ENCODE data around the gene MGMT.

The MGMT gene

DNA sequence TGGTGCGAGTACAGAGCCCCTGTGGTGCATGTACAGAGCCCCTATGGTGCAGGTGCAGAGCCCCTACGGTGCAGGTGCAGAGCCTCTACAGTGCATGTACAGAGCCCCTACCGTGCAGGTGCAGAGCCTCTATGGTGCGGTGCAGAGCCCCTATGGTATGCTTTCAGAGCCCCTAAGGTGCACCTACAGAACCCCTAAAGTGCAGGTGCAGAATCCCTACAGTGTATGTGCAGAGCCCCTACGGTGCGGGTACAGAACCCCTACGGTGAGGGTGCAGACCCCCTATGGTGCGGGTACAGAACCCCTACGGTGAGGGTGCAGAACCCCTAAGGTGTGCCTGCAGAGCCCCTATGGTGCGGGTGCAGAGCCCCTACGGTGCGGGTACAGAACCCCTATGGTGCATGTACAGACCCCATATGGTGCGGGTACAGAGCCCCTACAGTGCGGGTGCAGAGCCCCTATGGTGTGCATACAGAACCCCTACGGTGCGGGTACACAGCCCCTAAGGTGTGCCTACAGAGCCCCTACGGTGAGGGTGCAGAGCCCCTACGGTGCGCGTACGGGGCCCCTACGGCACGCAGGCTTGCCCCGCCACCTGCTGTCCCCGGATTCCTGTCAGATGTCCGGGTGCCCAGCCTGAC, 53.5 kb downstream of the MGMT start:
- POLR2A ChIA-PET = no interaction called here
- DNase-seq (ENCODE audit: extremely low spot score) = no peak
- CTCF ChIA-PET = no interaction called here
- TF ChIP-seq, protein P1, sequence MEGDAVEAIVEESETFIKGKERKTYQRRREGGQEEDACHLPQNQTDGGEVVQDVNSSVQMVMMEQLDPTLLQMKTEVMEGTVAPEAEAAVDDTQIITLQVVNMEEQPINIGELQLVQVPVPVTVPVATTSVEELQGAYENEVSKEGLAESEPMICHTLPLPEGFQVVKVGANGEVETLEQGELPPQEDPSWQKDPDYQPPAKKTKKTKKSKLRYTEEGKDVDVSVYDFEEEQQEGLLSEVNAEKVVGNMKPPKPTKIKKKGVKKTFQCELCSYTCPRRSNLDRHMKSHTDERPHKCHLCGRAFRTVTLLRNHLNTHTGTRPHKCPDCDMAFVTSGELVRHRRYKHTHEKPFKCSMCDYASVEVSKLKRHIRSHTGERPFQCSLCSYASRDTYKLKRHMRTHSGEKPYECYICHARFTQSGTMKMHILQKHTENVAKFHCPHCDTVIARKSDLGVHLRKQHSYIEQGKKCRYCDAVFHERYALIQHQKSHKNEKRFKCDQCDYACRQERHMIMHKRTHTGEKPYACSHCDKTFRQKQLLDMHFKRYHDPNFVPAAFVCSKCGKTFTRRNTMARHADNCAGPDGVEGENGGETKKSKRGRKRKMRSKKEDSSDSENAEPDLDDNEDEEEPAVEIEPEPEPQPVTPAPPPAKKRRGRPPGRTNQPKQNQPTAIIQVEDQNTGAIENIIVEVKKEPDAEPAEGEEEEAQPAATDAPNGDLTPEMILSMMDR (IDR thresholded peaks at IDR 0.05; ENCODE audit: control extremely low read depth, extremely low read depth, low read depth, missing control alignments) = no peak

DNA sequence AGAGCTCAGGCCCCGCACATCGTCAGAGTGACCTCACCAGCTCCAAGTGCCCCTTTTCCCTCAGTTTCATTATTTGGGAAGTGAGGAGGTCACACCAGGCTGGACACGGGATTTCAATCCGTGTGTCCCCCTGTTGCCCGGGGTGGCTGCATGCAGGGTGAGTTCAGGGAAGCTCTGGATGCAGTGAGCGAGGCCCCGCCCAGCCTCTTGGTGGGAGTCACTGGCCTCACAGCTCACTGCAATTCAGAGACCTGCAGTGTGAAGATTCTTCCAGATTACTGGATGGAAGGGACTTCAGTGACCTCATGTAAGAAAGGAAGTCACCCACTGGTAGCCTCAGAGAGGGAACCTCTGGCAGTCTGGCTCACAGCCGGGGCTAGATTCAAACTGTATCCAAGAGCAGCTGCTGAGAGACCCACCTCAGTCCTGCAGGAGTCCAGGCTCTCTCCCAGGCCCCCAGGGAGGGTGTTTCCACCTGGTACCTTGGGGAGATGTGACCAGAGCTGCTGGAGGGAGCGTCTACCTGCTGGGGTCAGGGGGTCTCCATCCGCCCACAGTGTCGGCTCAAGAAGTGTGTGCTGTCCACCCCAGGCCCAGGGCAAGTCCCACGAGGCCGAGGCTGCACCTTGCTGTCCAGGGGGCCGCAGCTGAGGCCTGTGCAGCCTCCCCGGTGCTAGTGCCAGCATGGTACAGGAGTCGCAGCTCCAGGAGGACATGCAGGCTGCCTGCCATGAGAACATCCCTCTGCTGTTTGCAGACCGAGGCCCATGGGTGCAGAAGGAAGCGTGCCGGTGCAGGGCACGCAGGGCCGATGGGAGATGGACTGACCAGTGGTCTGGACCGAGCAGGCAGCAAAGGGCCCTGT, 54.4 kb downstream of the MGMT start:
- POLR2A ChIA-PET = no interaction called here
- TF ChIP-seq, protein P1 (IDR thresholded peaks at IDR 0.05; ENCODE audit: control extremely low read depth, extremely low read depth, low read depth, missing control alignments) = no peak
- CTCF ChIA-PET = interaction anchor here (0.8 kb wide), 1 partner anchor 9 kb away, joined by 3 read pairs; no protein-coding TSS in a partner anchor
- no peak for DNase-seq (ENCODE audit: extremely low spot score)

DNA sequence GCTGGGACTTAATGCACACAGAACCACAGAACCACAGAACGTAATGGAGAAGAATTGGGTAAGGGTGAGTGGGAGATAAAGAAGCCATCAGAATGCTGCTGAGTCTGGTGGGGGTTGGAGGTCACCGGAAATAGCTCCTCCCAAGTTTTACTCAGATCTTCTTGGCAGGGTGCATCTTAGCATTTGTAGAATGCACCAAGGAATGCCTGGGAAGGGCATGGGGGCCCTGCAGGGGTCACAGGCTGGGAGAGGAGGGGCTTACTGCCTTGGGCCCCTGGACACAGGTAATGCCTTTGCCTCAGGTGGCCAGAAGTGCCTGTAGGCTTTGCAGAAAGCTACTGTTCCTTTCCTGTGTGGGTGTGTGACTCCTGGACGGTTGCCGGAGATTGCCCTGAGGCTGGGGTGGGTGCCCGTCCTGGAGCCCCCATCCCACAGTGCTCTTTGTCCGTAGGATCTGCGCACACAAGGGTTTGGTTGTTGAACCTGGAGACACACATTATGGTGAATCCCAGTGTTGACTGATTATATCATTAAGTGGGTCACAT, 55.1 kb downstream of the MGMT start:
- ChIA-PET POLR2A (no interaction called here), CTCF (interaction anchor here (0.8 kb wide), 1 partner anchor 9 kb away, joined by 3 read pairs; no protein-coding TSS in a partner anchor)
- TF ChIP-seq, protein P1 (IDR thresholded peaks at IDR 0.05; ENCODE audit: control extremely low read depth, extremely low read depth, low read depth, missing control alignments) = no peak
- DNase-seq (ENCODE audit: extremely low spot score) = no peak

DNA sequence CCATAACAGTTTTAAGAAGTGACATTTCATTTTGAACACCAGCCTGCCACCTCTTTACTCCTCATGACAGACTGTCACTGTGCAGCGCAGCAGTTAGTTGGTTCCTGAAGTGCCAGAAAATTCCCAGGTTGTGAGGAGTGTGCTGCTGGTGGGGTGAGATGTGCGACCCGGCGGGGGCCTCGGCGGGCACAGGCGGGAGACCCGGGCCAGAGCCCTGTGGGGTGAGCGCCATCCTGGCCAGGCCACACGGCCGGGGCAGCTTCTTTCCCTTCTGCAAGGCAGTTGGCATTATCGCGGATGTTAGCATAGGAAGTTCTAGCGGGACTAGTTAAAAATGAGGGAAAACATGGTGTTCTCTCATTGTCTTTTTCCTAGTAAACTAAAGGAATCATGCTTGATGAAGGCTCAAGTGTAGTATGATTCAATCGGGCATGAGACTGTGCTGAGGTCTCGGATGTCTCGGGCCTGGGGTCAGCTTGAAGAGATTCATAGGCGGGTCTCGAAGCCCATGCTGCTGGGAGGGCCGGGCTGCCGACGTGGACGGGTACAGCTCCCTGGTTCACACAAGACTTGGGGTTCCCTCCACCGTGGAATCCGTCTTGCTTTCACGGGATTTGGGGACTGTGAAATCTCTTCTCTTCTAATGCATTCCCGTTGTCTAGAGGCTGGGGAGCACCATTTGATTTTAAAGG, 56.1 kb downstream of the MGMT start:
- TF ChIP-seq, protein P1 (IDR thresholded peaks at IDR 0.05; ENCODE audit: control extremely low read depth, extremely low read depth, low read depth, missing control alignments) = no peak
- ChIA-PET POLR2A (no interaction called here), CTCF (no interaction called here)
- no peak for DNase-seq (ENCODE audit: extremely low spot score)

DNA sequence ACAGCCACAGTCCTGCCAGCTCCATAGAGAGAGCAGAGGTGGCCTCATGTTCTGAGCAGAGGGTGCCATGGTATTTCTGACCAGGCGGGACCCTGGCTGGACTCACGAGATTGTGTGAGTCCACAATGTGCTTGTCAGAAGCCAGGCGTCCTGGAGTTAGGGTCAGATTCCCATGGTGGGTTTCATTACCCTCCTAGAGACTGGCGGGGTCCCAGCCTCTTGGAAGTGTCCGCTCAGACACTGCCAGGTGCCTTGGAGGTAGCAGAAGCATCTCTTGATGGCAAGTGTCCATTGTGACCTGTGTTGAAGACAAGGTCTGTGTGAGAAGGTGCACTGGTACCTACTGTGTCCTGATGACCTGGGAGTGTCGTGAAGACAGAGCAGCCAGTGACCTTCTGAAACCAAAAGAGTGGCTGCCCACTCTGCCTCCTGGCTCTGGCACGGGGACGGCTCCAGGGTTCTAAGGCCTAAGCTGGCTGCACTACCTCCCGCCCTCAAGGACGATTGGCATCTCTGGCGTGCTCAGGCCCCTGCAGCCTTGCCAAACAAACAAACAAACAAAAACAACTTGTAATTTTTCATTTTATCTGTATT, 56.8 kb downstream of the MGMT start:
- CTCF ChIA-PET = interaction anchor here (1.3 kb wide), 1 partner anchor 16 kb away, joined by 4 read pairs; no protein-coding TSS in a partner anchor

More for the DNA sequence above, 56.8 kb downstream of the MGMT start:
- TF ChIP-seq, protein P1 (IDR thresholded peaks at IDR 0.05; ENCODE audit: control extremely low read depth, extremely low read depth, low read depth, missing control alignments) = no peak
- POLR2A ChIA-PET = no interaction called here
- no peak for DNase-seq (ENCODE audit: extremely low spot score)

Measured in GM10248 (cell line).